H1 (cell line): ENCODE measurements around the gene HMGB4. TPM values are rescaled to one million over a fixed set of nuclear protein-coding genes. Genes with fewer than 3 reads are reported as not detected.

ENCODE experiments used
- BRCA1 ChIP-seq: IDR thresholded peaks from 2 replicates; pipeline ENCODE4 v1.6.1; 2012; ENCODE audit warnings: low read depth, low read length, improper control_type of control experiment
- CREB1 ChIP-seq: IDR thresholded peaks from 2 replicates; pipeline ENCODE4 v1.6.1; 2012; ENCODE audit warnings: inconsistent platforms
- JUND ChIP-seq: IDR thresholded peaks from 2 replicates; pipeline ENCODE4 v1.6.1; 2011; ENCODE audit warnings: mild to moderate bottlenecking, improper control_type of control experiment, low read length
- KDM5A ChIP-seq: fragments of 200-600 bp; IDR thresholded peaks from 2 replicates; pipeline ENCODE4 v1.7.1; 2012; ENCODE audit warnings: mild to moderate bottlenecking, low read length, inconsistent platforms, mixed read lengths
- POLR2A ChIP-seq, 2 experiments: IDR thresholded peaks; 1 replicate in 1 of 2; 2 replicates in 1 of 2; pipeline ENCODE4 v1.6.1; 2011; ENCODE audit warnings: low read depth in 2 of 2, low read length in 2 of 2, mild to moderate bottlenecking in 2 of 2; ENCODE audit errors: control extremely low read depth in 1 of 2
- POU5F1 ChIP-seq: IDR thresholded peaks from 2 replicates; pipeline ENCODE4 v1.6.1; 2011; ENCODE audit warnings: low read depth, mild to moderate bottlenecking, low read length, moderate library complexity
- SIX5 ChIP-seq: IDR thresholded peaks from 2 replicates; pipeline ENCODE4 v1.6.1; 2011; ENCODE audit warnings: mild to moderate bottlenecking, low read depth, low read length
- SP1 ChIP-seq: IDR thresholded peaks from 2 replicates; pipeline ENCODE4 v1.6.1; 2011; ENCODE audit warnings: low read depth, low read length
- polyA plus RNA-seq, 7 experiments: library from polyadenylated mRNA; depleted of rRNA in 3 of 7; stranded (reverse) in 5 of 7; unstranded in 2 of 7; fragments of >200 nt in 5 of 7; fragments of 200-250 nt in 2 of 7; gene quantifications; 1 replicate in 5 of 7; 2 replicates in 1 of 7; 4 replicates in 1 of 7; pipeline versions ENCODE4 v1.2.1 to v1.2.3, GENCODE V29; 2011 to 2013; ENCODE audit warnings: missing spikeins in 2 of 7, mixed read lengths in 2 of 7
- total RNA-seq: library from RNA; stranded (reverse); fragmentation: NEBNext Ultra II Directional; extraction: Animal tissue kit (Norgen Biotek cat#: 25700); gene quantifications from 2 replicates; pipeline ENCODE4 v1.2.1, GENCODE V29; 2021
- TF ChIP-seq, protein P1 (sequence below): fragments of 300-600 bp; sonication (generic); IDR thresholded peaks from 2 replicates; pipeline ENCODE4 v1.7.1; 2012; ENCODE audit warnings: low read length, moderate library complexity, mild to moderate bottlenecking, inconsistent platforms; ENCODE audit not compliant: insufficient replicate concordance
- TF ChIP-seq, protein P2 (sequence below): IDR thresholded peaks from 2 replicates; pipeline ENCODE4 v1.6.1; 2012; ENCODE audit warnings: inconsistent platforms
- TF ChIP-seq, protein P3 (sequence below), 3 experiments: IDR thresholded peaks; 1 replicate in 2 of 3; 2 replicates in 1 of 3; pipeline versions ENCODE4 v1.5.1 to v1.6.1; 2011; ENCODE audit warnings: low read length in 3 of 3, mild to moderate bottlenecking in 3 of 3, inconsistent platforms in 2 of 3, low read depth in 1 of 3, moderate library complexity in 1 of 3; ENCODE audit not compliant: insufficient read depth in 1 of 3; ENCODE audit errors: control extremely low read depth in 1 of 3

The HMGB4 gene
- total and polyA plus RNA-seq, 2 of the 8 experiments (the other 6 are each of a cell fraction or from before 2014, with no cell fraction given): not detected

DNA sequence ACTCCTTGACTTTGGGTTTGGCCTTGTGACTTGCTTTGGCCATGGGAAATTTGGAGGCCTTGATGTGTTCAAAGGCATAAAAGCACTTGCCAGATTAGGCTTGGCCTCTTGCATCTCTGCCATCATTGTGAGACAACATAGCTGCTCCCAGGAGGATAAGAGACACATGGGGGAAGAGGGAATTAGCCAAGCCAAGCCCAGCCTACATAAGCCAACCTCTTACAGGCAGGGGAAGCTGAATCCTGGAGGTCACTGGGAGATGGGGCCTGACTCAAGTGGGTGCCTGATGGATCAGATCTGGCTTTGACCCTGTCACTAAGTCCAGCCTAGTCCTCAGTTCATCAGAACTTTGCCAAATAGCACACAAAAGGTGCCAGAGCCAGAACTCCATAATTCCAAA lies 37.6 kb upstream of the HMGB4 start (continued):
- TF ChIP-seq, protein P1, sequence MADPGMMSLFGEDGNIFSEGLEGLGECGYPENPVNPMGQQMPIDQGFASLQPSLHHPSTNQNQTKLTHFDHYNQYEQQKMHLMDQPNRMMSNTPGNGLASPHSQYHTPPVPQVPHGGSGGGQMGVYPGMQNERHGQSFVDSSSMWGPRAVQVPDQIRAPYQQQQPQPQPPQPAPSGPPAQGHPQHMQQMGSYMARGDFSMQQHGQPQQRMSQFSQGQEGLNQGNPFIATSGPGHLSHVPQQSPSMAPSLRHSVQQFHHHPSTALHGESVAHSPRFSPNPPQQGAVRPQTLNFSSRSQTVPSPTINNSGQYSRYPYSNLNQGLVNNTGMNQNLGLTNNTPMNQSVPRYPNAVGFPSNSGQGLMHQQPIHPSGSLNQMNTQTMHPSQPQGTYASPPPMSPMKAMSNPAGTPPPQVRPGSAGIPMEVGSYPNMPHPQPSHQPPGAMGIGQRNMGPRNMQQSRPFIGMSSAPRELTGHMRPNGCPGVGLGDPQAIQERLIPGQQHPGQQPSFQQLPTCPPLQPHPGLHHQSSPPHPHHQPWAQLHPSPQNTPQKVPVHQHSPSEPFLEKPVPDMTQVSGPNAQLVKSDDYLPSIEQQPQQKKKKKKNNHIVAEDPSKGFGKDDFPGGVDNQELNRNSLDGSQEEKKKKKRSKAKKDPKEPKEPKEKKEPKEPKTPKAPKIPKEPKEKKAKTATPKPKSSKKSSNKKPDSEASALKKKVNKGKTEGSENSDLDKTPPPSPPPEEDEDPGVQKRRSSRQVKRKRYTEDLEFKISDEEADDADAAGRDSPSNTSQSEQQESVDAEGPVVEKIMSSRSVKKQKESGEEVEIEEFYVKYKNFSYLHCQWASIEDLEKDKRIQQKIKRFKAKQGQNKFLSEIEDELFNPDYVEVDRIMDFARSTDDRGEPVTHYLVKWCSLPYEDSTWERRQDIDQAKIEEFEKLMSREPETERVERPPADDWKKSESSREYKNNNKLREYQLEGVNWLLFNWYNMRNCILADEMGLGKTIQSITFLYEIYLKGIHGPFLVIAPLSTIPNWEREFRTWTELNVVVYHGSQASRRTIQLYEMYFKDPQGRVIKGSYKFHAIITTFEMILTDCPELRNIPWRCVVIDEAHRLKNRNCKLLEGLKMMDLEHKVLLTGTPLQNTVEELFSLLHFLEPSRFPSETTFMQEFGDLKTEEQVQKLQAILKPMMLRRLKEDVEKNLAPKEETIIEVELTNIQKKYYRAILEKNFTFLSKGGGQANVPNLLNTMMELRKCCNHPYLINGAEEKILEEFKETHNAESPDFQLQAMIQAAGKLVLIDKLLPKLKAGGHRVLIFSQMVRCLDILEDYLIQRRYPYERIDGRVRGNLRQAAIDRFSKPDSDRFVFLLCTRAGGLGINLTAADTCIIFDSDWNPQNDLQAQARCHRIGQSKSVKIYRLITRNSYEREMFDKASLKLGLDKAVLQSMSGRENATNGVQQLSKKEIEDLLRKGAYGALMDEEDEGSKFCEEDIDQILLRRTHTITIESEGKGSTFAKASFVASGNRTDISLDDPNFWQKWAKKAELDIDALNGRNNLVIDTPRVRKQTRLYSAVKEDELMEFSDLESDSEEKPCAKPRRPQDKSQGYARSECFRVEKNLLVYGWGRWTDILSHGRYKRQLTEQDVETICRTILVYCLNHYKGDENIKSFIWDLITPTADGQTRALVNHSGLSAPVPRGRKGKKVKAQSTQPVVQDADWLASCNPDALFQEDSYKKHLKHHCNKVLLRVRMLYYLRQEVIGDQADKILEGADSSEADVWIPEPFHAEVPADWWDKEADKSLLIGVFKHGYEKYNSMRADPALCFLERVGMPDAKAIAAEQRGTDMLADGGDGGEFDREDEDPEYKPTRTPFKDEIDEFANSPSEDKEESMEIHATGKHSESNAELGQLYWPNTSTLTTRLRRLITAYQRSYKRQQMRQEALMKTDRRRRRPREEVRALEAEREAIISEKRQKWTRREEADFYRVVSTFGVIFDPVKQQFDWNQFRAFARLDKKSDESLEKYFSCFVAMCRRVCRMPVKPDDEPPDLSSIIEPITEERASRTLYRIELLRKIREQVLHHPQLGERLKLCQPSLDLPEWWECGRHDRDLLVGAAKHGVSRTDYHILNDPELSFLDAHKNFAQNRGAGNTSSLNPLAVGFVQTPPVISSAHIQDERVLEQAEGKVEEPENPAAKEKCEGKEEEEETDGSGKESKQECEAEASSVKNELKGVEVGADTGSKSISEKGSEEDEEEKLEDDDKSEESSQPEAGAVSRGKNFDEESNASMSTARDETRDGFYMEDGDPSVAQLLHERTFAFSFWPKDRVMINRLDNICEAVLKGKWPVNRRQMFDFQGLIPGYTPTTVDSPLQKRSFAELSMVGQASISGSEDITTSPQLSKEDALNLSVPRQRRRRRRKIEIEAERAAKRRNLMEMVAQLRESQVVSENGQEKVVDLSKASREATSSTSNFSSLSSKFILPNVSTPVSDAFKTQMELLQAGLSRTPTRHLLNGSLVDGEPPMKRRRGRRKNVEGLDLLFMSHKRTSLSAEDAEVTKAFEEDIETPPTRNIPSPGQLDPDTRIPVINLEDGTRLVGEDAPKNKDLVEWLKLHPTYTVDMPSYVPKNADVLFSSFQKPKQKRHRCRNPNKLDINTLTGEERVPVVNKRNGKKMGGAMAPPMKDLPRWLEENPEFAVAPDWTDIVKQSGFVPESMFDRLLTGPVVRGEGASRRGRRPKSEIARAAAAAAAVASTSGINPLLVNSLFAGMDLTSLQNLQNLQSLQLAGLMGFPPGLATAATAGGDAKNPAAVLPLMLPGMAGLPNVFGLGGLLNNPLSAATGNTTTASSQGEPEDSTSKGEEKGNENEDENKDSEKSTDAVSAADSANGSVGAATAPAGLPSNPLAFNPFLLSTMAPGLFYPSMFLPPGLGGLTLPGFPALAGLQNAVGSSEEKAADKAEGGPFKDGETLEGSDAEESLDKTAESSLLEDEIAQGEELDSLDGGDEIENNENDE: no peak
- TF ChIP-seq POLR2A (IDR thresholded peaks at IDR 0.05; ENCODE audit: control extremely low read depth in 1 of 2, low read depth in 2 of 2, low read length in 2 of 2): no peak
- no peak for TF ChIP-seq SIX5
- no peak for TF ChIP-seq JUND
- no peak for TF ChIP-seq CREB1
- no peak for TF ChIP-seq KDM5A
- TF ChIP-seq BRCA1: no peak
- TF ChIP-seq, protein P2, sequence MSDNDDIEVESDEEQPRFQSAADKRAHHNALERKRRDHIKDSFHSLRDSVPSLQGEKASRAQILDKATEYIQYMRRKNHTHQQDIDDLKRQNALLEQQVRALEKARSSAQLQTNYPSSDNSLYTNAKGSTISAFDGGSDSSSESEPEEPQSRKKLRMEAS: no peak
- TF ChIP-seq POU5F1: no peak
- TF ChIP-seq, protein P3, sequence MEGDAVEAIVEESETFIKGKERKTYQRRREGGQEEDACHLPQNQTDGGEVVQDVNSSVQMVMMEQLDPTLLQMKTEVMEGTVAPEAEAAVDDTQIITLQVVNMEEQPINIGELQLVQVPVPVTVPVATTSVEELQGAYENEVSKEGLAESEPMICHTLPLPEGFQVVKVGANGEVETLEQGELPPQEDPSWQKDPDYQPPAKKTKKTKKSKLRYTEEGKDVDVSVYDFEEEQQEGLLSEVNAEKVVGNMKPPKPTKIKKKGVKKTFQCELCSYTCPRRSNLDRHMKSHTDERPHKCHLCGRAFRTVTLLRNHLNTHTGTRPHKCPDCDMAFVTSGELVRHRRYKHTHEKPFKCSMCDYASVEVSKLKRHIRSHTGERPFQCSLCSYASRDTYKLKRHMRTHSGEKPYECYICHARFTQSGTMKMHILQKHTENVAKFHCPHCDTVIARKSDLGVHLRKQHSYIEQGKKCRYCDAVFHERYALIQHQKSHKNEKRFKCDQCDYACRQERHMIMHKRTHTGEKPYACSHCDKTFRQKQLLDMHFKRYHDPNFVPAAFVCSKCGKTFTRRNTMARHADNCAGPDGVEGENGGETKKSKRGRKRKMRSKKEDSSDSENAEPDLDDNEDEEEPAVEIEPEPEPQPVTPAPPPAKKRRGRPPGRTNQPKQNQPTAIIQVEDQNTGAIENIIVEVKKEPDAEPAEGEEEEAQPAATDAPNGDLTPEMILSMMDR (IDR thresholded peaks at IDR 0.05; ENCODE audit: control extremely low read depth in 1 of 3, insufficient read depth in 1 of 3, low read depth in 1 of 3, low read length in 3 of 3): no peak
- no peak for TF ChIP-seq SP1
